ENCODE measurements around the gene GNA14.

- no peak for TF ChIP-seq POLR2A (IDR thresholded peaks at IDR 0.05)
- TF ChIP-seq, protein P1, sequence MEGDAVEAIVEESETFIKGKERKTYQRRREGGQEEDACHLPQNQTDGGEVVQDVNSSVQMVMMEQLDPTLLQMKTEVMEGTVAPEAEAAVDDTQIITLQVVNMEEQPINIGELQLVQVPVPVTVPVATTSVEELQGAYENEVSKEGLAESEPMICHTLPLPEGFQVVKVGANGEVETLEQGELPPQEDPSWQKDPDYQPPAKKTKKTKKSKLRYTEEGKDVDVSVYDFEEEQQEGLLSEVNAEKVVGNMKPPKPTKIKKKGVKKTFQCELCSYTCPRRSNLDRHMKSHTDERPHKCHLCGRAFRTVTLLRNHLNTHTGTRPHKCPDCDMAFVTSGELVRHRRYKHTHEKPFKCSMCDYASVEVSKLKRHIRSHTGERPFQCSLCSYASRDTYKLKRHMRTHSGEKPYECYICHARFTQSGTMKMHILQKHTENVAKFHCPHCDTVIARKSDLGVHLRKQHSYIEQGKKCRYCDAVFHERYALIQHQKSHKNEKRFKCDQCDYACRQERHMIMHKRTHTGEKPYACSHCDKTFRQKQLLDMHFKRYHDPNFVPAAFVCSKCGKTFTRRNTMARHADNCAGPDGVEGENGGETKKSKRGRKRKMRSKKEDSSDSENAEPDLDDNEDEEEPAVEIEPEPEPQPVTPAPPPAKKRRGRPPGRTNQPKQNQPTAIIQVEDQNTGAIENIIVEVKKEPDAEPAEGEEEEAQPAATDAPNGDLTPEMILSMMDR (IDR thresholded peaks at IDR 0.05), result no peak
Measured at GRCh38 chr9:77421506-77422265, 226.4 kb downstream of the GNA14 start.

Measured in thyroid gland (tissue), 4 donors.